Measurements from ENCODE around the gene GLUD2. TPM values are rescaled to one million over a fixed set of nuclear protein-coding genes. Genes with fewer than 3 reads are reported as not detected.

GLUD2 gene
- total and polyA plus RNA-seq, 9 donors, result 0.22 to 1.4 (median 0.60) TPM

GRCh38 chrX:121093011-121093410 lies 45.6 kb downstream of the GLUD2 start:
- no peak for DNase-seq
- intact Hi-C loops (cut with DNase I), result no loop called here

More at GRCh38 chrX:121093011-121093410, 45.6 kb downstream of the GLUD2 start:
- no peak overlapping the region for H3K27ac ChIP-seq
- H3K4me3 ChIP-seq, result no peak overlapping the region
- no peaks in the 10 kb centered on the region for H3K27me3 ChIP-seq
- H3K4me1 ChIP-seq (ENCODE audit: insufficient read depth), result no peaks in the 10 kb centered on the region
- H3K9me3 ChIP-seq, result no peaks in the 10 kb centered on the region
- no peaks in the 10 kb centered on the region for H3K36me3 ChIP-seq
- WGBS, 3 donors, result 34 to 46% (median 45%) methylated on average over 2 of the region's 2 CpGs
- TF ChIP-seq CTCF (IDR thresholded peaks at IDR 0.05), result no peak
- no peak for TF ChIP-seq POLR2A (IDR thresholded peaks at IDR 0.05)
- TF ChIP-seq EP300 (IDR thresholded peaks at IDR 0.05), result no peak

Other genes starting within 250 kb of the GLUD2 start
- gene CT47B1, start 171.7 kb upstream of the GLUD2 start, total RNA-seq, result not detected
- not detected for gene CT47B1, start 171.7 kb upstream of the GLUD2 start, polyA plus RNA-seq
- not detected for gene CT47A11, start 110.5 kb upstream of the GLUD2 start, total RNA-seq
- gene CT47A11, start 110.5 kb upstream of the GLUD2 start, polyA plus RNA-seq, result not detected
- gene CT47A10, start 105.6 kb upstream of the GLUD2 start, total RNA-seq, result not detected
- gene CT47A10, start 105.6 kb upstream of the GLUD2 start, polyA plus RNA-seq, result not detected
- not detected for gene CT47A9, start 100.7 kb upstream of the GLUD2 start, total RNA-seq
- not detected for gene CT47A9, start 100.7 kb upstream of the GLUD2 start, polyA plus RNA-seq
- not detected for gene CT47A8, start 95.9 kb upstream of the GLUD2 start, total RNA-seq
- not detected for gene CT47A8, start 95.9 kb upstream of the GLUD2 start, polyA plus RNA-seq
- not detected for gene CT47A7, start 91.0 kb upstream of the GLUD2 start, total RNA-seq
- not detected for gene CT47A7, start 91.0 kb upstream of the GLUD2 start, polyA plus RNA-seq
- gene CT47A6, start 86.1 kb upstream of the GLUD2 start, total RNA-seq, result not detected
- not detected for gene CT47A6, start 86.1 kb upstream of the GLUD2 start, polyA plus RNA-seq
- gene CT47A5, start 81.3 kb upstream of the GLUD2 start, total RNA-seq, result not detected
- not detected for gene CT47A5, start 81.3 kb upstream of the GLUD2 start, polyA plus RNA-seq
- not detected for gene CT47A4, start 76.4 kb upstream of the GLUD2 start, total RNA-seq
- gene CT47A4, start 76.4 kb upstream of the GLUD2 start, polyA plus RNA-seq, result not detected
- not detected for gene CT47A3, start 71.5 kb upstream of the GLUD2 start, total RNA-seq
- gene CT47A3, start 71.5 kb upstream of the GLUD2 start, polyA plus RNA-seq, result not detected
- gene CT47A2, start 66.7 kb upstream of the GLUD2 start, total RNA-seq, result not detected
- not detected for gene CT47A2, start 66.7 kb upstream of the GLUD2 start, polyA plus RNA-seq
- gene CT47A1, start 61.9 kb upstream of the GLUD2 start, total RNA-seq, result not detected
- not detected for gene CT47A1, start 61.9 kb upstream of the GLUD2 start, polyA plus RNA-seq